Measurements from ENCODE around the gene TSPOAP1. TPM values are rescaled to one million over a fixed set of nuclear protein-coding genes. Genes with fewer than 3 reads are reported as not detected.

Gene TSPOAP1
- total RNA-seq, 3 donors from 2014 or later: 5.3 to 27.7 (median 8.3) TPM

- ATAC-seq (no peak), DNase-seq (no peak)
- H3K9me3 ChIP-seq: no peaks in the 10 kb centered on the region
- intact Hi-C loops (cut with DNase I, micrococcal nuclease): no loop called here
- peaks cover 6% of the 10 kb centered on the region for H3K4me1 ChIP-seq (ENCODE audit: low read depth)
- H3K36me3 ChIP-seq (ENCODE audit: low read depth): no peaks in the 10 kb centered on the region
- no peak for TF ChIP-seq CTCF (IDR thresholded peaks at IDR 0.05)
- no peak overlapping the region for H3K4me3 ChIP-seq
Observed at GRCh38 chr17:58315750-58316149, 12.8 kb downstream of the TSPOAP1 start.

- peaks cover 6% of the 10 kb centered on the region for H3K4me1 ChIP-seq (ENCODE audit: low read depth)
- H3K4me3 ChIP-seq: no peak overlapping the region
- DNase-seq (no peak), ATAC-seq (no peak)
- intact Hi-C loops (cut with DNase I, micrococcal nuclease): no loop called here
- no peaks in the 10 kb centered on the region for H3K36me3 ChIP-seq (ENCODE audit: low read depth)
- no peak for TF ChIP-seq CTCF (IDR thresholded peaks at IDR 0.05)
- H3K9me3 ChIP-seq: no peaks in the 10 kb centered on the region
Observed at GRCh38 chr17:58315281-58315711, 13.3 kb downstream of the TSPOAP1 start.

GRCh38 chr17:58314706-58315015 is 13.9 kb downstream of the TSPOAP1 start:
- TF ChIP-seq CTCF (IDR thresholded peaks at IDR 0.05): no peak
- Histone ChIP-seq H3K9me3 (no peaks in the 10 kb centered on the region), H3K4me3 (no peak overlapping the region), H3K4me1 (ENCODE audit: low read depth) (peaks cover 6% of the 10 kb centered on the region), H3K36me3 (ENCODE audit: low read depth) (no peaks in the 10 kb centered on the region)
- intact Hi-C loops (cut with DNase I, micrococcal nuclease): no loop called here
- DNase-seq (no peak), ATAC-seq (no peak)

- Histone ChIP-seq H3K9me3 (no peaks in the 10 kb centered on the region), H3K36me3 (ENCODE audit: low read depth) (no peaks in the 10 kb centered on the region), H3K4me1 (ENCODE audit: low read depth) (peaks cover 6% of the 10 kb centered on the region), H3K4me3 (no peak overlapping the region)
- no peak for TF ChIP-seq CTCF (IDR thresholded peaks at IDR 0.05)
- DNase-seq: no peak
- no peak for ATAC-seq
- intact Hi-C loops (cut with DNase I, micrococcal nuclease): no loop called here
Observed at GRCh38 chr17:58313815-58314705, 14.5 kb downstream of the TSPOAP1 start.

- no peaks in the 10 kb centered on the region for H3K36me3 ChIP-seq (ENCODE audit: low read depth)
- DNase-seq (no peak), ATAC-seq (no peak)
- H3K9me3 ChIP-seq: no peaks in the 10 kb centered on the region
- no peak overlapping the region for H3K4me3 ChIP-seq
- TF ChIP-seq CTCF (IDR thresholded peaks at IDR 0.05): no peak
- peaks cover 4% of the 10 kb centered on the region for H3K4me1 ChIP-seq (ENCODE audit: low read depth)
- intact Hi-C loops (cut with DNase I, micrococcal nuclease): no loop called here
Observed at GRCh38 chr17:58312829-58313228, 15.8 kb downstream of the TSPOAP1 start.

Data from mucosa of descending colon (tissue), 3 donors.